Stomach (tissue), 4 donors: Measurements from ENCODE around the gene KRT14.
"Not testable (repeated sequence)": the region's sequence is repeated elsewhere in the genome, so short reads cannot be mapped to it uniquely, and the experiment has no call there.

Experiments
- CTCF ChIP-seq, 7 experiments: fragments of 450-650 bp in 4 of 7; fragments of 200-600 bp in 3 of 7; sonication (generic) in 3 of 7; IDR thresholded peaks; one replicate each; pipeline ENCODE4 v1.5.1; 2016 to 2019; ENCODE audit warnings: antibody characterized with exemption in 7 of 7, control low read depth in 2 of 7, mild to moderate bottlenecking in 1 of 7
- EP300 ChIP-seq: sonication (generic); formaldehyde crosslinking; IDR thresholded peaks from one replicate; pipeline ENCODE4 v1.6.1; 2017; ENCODE audit warnings: antibody characterized with exemption
- POLR2A ChIP-seq, 4 donors: fragments of 450-650 bp; IDR thresholded peaks; one replicate each; pipeline ENCODE4 v1.6.1; 2016; ENCODE audit warnings: antibody characterized with exemption in 4 of 4, control low read depth in 2 of 4, mild to moderate bottlenecking in 1 of 4, moderate library complexity in 1 of 4
- POLR2AphosphoS5 ChIP-seq, 3 donors: sonication (generic); formaldehyde crosslinking; IDR thresholded peaks; one replicate each; pipeline ENCODE4 v1.6.1; 2016; ENCODE audit warnings: antibody characterized with exemption in 3 of 3

GRCh38 chr17:41628621-41629255 is 42.0 kb upstream of the KRT14 start:
- not testable (repeated sequence) for TF ChIP-seq CTCF (IDR thresholded peaks at IDR 0.05); POLR2AphosphoS5 (IDR thresholded peaks at IDR 0.05); EP300; POLR2A (IDR thresholded peaks at IDR 0.05)
